ELF-1 (cell line): ENCODE measurements around the gene USP17L10.
A peak's percentile ranks its signal among the peaks of the same experiment; 100 is the strongest.
"Not testable (repeated sequence)": the region's sequence is repeated elsewhere in the genome, so short reads cannot be mapped to it uniquely, and the experiment has no call there.

Experiments
- DNase-seq: peaks from one replicate; pipeline ENCODE4 v3.0.0-alpha.2; 2016; ENCODE audit warnings: low read depth, low spot score

Gene USP17L10, protein sequence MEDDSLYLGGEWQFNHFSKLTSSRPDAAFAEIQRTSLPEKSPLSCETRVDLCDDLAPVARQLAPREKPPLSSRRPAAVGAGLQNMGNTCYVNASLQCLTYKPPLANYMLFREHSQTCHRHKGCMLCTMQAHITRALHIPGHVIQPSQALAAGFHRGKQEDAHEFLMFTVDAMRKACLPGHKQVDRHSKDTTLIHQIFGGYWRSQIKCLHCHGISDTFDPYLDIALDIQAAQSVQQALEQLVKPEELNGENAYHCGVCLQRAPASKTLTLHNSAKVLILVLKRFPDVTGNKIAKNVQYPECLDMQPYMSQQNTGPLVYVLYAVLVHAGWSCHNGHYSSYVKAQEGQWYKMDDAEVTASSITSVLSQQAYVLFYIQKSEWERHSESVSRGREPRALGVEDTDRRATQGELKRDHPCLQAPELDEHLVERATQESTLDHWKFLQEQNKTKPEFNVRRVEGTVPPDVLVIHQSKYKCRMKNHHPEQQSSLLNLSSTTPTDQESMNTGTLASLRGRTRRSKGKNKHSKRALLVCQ

DNA sequence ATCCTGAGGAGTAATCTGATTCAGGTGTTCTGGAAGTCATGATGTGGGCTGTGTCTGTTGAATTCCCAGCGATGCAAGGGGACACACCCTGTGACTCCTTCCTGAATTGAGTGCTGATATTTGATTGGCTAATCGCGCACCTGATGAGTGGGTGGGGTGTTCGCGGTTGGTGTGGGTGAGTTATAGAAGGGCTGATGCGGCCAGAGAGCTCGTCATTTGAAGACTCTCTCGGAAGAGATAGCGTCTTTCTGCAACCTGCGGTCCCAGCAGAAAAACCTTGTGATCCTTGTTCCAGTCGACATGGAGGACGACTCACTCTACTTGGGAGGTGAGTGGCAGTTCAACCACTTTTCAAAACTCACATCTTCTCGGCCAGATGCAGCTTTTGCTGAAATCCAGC is at the start of gene USP17L10:
Gene USP17L10, plus strand, starts transcription at position 301 of the 400 bp plus-strand sequence. Its CDS starts 0 bp downstream, at position 301.
- not testable (repeated sequence) for DNase-seq

DNA sequence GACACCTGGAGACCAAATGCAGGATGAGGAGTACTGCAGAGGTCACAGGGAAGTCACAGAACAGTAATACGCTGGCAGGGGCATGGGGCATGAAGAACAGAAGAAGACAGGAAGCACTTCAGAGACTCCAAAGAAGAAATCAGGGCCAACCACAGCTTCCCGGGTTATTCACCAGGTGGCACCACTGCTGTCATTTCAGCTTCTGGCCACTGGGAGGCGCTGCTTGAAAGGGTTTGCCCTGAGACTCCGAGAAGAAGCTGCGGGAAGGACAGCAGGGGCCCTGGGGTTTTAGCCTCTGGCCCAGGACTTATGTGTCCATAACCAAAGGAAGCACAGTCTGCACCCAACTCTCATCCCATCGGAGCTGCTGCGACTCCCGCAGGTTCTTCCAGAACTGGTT is 44.5 kb upstream of the USP17L10 start:
- DNase-seq, result not testable (repeated sequence)

DNA sequence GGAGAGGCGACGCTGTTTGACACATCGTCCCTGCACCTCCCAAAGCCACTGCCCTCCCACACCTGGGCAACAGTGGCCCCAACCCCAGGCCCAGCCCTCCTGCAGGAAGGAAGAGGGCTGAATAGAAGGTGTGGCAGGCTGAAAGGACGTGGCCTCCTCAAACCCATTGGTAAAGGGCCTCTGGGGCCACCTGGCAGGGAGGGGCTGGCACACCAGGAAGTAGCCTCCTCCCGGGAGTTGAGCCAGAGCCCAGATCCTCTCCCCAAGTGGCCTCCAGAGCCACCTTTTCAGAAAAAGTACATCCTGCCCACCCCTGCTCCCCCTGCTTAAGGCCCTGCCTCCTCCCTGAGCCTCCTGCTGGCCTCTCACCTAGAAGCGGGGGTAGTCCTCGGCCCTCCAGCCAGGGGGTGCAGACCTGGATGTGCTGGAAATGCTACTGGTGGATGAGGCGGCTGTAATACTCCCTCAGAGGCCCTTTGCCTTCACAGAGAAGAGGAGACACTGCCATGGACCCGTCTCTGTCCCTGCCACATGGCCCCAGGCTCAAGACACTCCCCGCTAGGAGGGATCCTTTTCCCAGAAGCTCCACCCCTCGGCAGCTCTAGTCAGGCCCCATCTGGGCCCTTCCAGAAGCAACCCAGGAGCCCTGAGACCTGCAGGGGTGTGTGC is 40.5 kb upstream of the USP17L10 start, which contains the start of gene FAM90A26:
Gene FAM90A26, plus strand, starts transcription at position 619 of the 669 bp plus-strand sequence. CDS start 2,764 bp downstream, outside the sequence.
- DNase-seq, result not testable (repeated sequence)

DNA sequence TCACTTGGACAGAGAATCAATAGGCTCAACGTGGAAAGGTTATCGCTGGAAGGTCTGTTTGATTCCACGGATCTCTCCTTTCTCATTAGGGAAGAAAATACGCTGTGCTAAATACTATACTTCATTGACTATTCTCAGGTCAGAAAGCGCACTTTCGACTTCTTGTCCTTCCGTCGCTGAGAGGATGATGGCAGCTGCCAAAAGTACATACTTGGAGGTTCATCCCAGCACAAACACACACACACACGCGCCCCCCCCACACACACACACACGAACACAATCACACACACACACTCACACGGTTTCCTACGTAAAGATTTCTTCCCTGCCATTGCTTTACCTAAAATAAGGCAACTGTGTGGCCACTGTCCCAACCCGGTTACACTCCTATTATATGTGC is 4.2 kb downstream of the USP17L10 start:
- DNase-seq, result not testable (repeated sequence)

DNA sequence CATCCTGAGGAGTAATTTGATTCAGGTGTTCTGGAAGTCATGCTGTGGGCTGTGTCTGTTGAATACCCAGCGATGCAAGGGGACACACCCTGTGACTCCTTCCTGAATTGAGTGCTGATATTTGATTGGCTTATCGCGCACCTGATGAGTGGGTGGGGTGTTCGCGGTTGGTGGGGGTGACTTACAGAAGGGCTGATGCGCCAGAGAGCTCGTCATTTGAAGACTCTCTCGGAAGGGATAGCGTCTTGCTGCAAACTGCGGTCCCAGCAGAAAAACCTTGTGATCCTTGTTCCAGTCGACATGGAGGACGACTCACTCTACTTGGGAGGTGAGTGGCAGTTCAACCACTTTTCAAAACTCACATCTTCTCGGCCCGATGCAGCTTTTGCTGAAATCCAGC is 4.6 kb downstream of the USP17L10 start, which contains the start of gene USP17L11:
Gene USP17L11, plus strand, starts transcription at position 301 of the 400 bp plus-strand sequence. Its CDS starts 0 bp downstream, at position 301.
- DNase-seq, result not testable (repeated sequence)

DNA sequence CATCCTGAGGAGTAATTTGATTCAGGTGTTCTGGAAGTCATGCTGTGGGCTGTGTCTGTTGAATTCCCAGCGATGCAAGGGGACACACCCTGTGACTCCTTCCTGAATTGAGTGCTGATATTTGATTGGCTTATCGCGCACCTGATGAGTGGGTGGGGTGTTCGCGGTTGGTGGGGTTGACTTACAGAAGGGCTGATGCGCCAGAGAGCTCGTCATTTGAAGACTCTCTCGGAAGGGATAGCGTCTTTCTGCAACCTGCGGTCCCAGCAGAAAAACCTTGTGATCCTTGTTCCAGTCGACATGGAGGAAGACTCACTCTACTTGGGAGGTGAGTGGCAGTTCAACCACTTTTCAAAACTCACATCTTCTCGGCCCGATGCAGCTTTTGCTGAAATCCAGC is 9.4 kb downstream of the USP17L10 start, which contains the start of gene USP17L12:
Gene USP17L12, plus strand, starts transcription at position 301 of the 400 bp plus-strand sequence. Its CDS starts 0 bp downstream, at position 301.
- DNase-seq, result not testable (repeated sequence)

DNA sequence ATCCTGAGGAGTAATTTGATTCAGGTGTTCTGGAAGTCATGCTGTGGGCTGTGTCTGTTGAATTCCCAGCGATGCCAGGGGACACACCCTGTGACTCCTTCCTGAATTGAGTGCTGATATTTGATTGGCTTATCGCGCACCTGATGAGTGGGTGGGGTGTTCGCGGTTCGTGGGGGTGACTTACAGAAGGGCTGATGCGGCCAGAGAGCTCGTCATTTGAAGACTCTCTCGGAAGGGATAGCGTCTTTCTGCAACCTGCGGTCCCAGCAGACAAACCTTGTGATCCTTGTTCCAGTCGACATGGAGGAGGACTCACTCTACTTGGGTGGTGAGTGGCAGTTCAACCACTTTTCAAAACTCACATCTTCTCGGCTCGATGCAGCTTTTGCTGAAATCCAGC is 14.1 kb downstream of the USP17L10 start, which contains the start of gene USP17L13:
Gene USP17L13, plus strand, starts transcription at position 301 of the 400 bp plus-strand sequence. Its CDS starts 0 bp downstream, at position 301.
- DNase-seq, result not testable (repeated sequence)

DNA sequence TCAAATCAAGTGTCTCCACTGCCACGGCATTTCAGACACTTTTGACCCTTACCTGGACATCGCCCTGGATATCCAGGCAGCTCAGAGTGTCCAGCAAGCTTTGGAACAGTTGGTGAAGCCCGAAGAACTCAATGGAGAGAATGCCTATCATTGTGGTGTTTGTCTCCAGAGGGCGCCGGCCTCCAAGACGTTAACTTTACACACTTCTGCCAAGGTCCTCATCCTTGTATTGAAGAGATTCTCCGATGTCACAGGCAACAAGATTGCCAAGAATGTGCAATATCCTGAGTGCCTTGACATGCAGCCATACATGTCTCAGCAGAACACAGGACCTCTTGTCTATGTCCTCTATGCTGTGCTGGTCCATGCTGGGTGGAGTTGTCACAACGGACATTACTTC is 19.8 kb downstream of the USP17L10 start:
- not testable (repeated sequence) for DNase-seq

DNA sequence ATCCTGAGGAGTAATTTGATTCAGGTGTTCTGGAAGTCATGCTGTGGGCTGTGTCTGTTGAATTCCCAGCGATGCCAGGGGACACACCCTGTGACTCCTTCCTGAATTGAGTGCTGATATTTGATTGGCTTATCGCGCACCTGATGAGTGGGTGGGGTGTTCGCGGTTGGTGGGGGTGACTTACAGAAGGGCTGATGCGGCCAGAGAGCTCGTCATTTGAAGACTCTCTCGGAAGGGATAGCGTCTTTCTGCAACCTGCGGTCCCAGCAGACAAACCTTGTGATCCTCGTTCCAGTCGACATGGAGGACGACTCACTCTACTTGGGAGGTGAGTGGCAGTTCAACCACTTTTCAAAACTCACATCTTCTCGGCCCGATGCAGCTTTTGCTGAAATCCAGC is 23.6 kb downstream of the USP17L10 start, which contains the start of gene USP17L15:
Gene USP17L15, plus strand, starts transcription at position 301 of the 400 bp plus-strand sequence. Its CDS starts 0 bp downstream, at position 301.
- not testable (repeated sequence) for DNase-seq

DNA sequence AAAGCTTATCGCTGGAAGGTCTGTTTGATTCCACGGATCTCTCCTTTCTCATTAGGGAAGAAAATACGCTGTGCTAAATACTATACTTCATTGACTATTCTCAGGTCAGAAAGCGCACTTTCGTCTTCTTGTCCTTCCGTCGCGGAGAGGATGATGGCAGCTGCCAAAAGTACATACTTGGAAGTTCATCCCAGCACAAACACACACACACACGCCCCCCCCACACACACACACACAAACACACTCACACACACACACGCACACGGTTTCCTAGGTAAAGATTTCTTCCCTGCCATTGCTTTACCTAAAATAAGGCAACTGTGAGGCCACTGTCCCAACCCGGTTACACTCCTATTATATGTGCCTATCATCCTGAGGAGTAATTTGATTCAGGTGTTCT is 28.0 kb downstream of the USP17L10 start:
- peak; percentile 1 for DNase-seq

DNA sequence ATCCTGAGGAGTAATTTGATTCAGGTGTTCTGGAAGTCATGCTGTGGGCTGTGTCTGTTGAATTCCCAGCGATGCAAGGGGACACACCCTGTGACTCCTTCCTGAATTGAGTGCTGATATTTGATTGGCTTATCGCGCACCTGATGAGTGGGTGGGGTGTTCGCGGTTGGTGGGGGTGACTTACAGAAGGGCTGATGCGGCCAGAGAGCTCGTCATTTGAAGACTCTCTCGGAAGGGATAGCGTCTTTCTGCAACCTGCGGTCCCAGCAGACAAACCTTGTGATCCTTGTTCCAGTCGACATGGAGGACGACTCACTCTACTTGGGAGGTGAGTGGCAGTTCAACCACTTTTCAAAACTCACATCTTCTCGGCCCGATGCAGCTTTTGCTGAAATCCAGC is 33.1 kb downstream of the USP17L10 start, which contains the start of gene USP17L17:
Gene USP17L17, plus strand, starts transcription at position 301 of the 400 bp plus-strand sequence. Its CDS starts 0 bp downstream, at position 301.
- not testable (repeated sequence) for DNase-seq

DNA sequence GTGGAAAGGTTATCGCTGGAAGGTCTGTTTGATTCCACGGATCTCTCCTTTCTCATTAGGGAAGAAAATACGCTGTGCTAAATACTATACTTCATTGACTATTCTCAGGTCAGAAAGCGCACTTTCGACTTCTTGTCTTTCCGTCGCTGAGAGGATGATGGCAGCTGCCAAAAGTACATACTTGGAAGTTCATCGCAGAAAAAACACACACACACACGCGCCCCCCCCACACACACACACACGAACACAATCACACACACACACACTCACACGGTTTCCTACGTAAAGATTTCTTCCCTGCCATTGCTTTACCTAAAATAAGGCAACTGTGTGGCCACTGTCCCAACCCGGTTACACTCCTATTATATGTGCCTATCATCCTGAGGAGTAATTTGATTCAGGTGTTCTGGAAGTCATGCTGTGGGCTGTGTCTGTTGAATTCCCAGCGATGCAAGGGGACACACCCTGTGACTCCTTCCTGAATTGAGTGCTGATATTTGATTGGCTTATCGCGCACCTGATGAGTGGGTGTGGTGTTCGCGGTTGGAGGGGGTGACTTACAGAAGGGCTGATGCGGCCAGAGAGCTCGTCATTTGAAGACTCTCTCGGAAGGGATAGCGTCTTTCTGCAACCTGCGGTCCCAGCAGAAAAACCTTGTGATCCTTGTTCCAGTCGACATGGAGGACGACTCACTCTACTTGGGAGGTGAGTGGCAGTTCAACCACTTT is 37.7 kb downstream of the USP17L10 start, which contains the start of gene USP17L18:
Gene USP17L18, plus strand, starts transcription at position 678 of the 728 bp plus-strand sequence. Its CDS starts 0 bp downstream, at position 678.
- not testable (repeated sequence) for DNase-seq

DNA sequence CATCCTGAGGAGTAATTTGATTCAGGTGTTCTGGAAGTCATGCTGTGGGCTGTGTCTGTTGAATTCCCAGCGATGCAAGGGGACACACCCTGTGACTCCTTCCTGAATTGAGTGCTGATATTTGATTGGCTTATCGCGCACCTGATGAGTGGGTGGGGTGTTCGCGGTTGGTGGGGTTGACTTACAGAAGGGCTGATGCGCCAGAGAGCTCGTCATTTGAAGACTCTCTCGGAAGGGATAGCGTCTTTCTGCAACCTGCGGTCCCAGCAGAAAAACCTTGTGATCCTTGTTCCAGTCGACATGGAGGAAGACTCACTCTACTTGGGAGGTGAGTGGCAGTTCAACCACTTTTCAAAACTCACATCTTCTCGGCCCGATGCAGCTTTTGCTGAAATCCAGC is 42.6 kb downstream of the USP17L10 start, which contains the start of gene USP17L19:
Gene USP17L19, plus strand, starts transcription at position 301 of the 400 bp plus-strand sequence. Its CDS starts 0 bp downstream, at position 301.
- not testable (repeated sequence) for DNase-seq

DNA sequence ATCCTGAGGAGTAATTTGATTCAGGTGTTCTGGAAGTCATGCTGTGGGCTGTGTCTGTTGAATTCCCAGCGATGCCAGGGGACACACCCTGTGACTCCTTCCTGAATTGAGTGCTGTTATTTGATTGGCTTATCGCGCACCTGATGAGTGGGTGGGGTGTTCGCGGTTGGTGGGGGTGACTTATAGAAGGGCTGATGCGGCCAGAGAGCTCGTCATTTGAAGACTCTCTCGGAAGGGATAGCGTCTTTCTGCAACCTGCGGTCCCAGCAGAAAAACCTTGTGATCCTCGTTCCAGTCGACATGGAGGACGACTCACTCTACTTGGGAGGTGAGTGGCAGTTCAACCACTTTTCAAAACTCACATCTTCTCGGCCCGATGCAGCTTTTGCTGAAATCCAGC is 47.4 kb downstream of the USP17L10 start, which contains the start of gene USP17L20:
Gene USP17L20, plus strand, starts transcription at position 301 of the 400 bp plus-strand sequence. Its CDS starts 0 bp downstream, at position 301.
- DNase-seq, result not testable (repeated sequence)
